K562 treated with DMSO at 1 percent for 48 hours (cell line): ENCODE results near the gene COPS6. TPM values are rescaled to one million over a fixed set of nuclear protein-coding genes. Genes with fewer than 3 reads are reported as not detected.

Source experiments
- total RNA-seq: library from RNA; unstranded; fragments of 300-600 nt; gene quantifications from 2 replicates; pipeline ENCODE4 v1.2.3, GENCODE V29; 2022; ENCODE audit warnings: low replicate concordance; ENCODE audit errors: extremely low read depth

Gene COPS6
- total RNA-seq: 306 TPM in 1 of 2 replicates, not detected in the other

GRCh38 chr7:100088621-100089457, at the start of gene COPS6:
Gene COPS6, plus strand, starts transcription at chr7:100088969. Its CDS starts 22 bp downstream, at chr7:100088991.

DNA sequence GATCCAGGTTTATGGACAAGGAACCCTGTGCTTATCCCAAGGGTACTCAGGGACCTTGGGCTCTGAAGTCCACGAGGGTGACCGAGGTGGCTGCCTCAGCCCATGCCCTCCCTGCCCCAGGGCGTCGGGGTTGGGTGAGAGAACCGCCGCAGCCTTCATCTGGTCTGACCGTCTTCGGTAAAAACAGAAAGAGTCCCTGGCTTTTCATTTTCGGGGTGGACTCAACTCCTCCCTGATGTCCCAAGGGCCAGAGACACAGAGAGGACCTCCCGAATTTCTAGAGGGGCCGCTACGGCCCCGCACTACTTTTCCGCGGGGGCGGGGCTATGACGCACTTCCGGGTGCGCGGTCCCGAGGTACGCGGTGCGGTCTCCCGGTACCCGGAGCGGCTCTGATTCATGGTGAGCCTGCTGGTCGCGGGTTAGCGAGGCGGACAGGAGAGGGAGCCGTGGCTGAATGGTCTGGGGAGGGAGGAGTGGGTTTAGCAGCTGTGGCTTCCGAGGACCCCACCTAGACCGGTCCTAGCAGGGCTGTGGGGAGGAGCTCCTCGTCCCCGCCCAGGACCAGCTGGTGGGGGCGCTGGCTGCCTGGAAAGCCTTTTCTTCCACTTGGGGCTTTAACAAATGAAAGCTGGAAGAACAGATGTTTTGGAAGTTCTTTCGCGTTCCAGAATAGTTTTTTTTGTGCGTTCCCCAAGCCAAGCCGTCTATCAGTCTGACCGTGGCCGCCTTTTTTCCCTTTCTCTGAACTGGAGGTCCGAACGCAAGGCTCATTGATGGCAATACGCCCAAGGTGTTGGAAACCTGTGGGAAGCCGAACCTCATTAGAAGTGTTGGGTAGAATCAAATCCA, 39.1 kb upstream of the COPS6 start, which contains the start of gene ZSCAN21:
Gene ZSCAN21, plus strand, starts transcription at position 334 of the 851 bp plus-strand sequence. CDS start 7,233 bp downstream, outside the sequence.

GRCh38 chr7:100081535-100082102, 7.2 kb upstream of the COPS6 start, which contains the start of gene ZNF3:
Gene ZNF3, minus strand, starts transcription at chr7:100081723. Its CDS starts 4,366 bp downstream, at chr7:100077357.

GRCh38 chr7:100101016-100101862, 12.5 kb downstream of the COPS6 start, which contains the start of the genes AP4M1 and MCM7:
Gene AP4M1, plus strand, starts transcription at chr7:100101643. Its CDS starts 72 bp downstream, at chr7:100101715.
Gene MCM7, minus strand, starts transcription at chr7:100101397. Its CDS starts 103 bp downstream, at chr7:100101294.

DNA sequence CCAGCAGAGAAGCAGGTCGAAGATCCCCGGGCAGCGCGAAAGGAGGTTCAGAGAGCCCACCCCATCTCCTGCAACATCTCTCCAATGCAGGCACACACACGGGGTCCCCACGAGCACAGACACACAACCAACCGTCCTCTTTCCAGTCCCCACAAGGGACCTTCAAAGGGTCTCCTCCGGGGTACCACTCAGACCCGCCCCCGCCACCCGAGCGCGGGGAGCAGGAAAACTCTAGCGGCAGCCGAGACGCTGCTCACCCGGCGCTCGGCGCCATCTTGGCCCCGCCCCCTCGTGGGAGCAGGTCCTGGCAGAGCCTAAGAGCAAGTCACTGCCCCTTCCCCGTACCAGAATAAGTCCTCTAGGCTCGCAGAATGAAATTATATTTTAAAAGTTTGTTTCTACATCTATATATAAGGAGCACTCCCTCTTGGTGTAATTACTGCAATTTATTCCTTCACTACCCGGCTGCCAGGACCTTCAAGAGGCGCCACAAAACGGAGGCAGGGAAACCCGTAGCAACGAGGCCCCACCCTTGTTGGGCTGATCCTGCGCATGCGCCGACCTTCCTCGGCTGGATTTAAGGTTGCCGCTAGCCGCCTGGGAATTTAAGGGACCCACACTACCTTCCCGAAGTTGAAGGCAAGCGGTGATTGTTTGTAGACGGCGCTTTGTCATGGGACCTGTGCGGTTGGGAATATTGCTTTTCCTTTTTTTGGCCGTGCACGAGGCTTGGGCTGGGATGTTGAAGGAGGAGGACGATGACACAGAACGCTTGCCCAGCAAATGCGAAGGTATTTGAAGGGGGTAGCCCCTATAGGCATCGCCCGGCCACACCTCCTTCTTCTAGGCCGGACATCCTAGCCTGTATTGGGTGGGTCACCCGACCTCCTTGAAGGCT, 30.6 kb downstream of the COPS6 start, which contains the start of the genes CNPY4 and TAF6:
Gene CNPY4, plus strand, starts transcription at position 563 of the 898 bp plus-strand sequence. Its CDS starts 111 bp downstream, at position 674.
Gene TAF6, minus strand, starts transcription at position 287 of the 898 bp plus-strand sequence. CDS start 5,149 bp downstream, outside the sequence.

DNA sequence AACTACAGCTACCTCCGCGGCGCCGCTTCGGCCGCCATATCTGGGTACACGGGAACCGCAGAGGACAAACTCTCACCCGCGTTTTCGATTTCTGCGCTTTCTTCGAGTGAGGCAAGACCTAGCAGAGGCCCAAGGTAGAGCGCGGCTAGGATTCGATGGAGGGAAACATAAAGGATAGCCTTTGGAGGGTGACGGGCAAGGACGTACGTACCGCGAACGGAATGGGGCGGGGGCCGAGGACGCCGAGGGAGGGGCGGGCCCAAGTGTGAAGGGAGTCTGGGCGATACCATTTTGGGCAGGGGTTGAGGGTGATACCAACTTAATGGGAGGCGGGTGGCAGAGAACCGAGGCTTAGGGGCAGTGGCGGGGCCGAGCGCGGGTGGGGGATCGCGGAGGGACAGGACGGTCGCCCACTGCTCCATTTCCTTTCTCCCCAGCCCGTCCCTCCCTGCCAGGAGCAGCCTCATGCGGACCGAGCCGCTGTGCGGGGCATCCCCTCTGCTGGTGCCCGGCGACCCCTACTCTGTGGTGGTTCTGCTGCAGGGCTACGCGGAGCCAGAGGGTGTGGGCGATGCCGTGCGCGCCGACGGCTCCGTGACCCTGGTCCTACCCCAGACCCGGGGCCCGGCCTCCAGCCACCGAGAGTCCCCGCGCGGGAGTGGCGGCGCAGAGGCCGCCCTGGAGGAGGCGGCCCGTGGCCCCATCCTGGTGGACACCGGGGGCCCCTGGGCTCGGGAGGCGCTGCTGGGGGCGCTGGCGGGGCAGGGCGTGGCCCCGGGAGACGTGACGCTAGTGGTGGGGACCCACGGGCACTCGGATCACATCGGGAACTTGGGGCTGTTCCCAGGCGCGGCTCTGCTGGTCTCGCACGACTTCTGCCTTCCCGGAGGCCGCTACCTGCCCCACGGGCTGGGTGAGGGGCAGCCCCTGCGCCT, 38.4 kb downstream of the COPS6 start, which contains the start of gene MBLAC1:
Gene MBLAC1, plus strand, starts transcription at position 37 of the 935 bp plus-strand sequence. Its CDS starts 429 bp downstream, at position 466.

Other genes starting within 250 kb of the COPS6 start
- not detected in 2 replicates for gene OR2AE1, start 211.9 kb upstream of the COPS6 start, total RNA-seq
- gene TRIM4, start 169.4 kb upstream of the COPS6 start, total RNA-seq: not detected in 2 replicates
- not detected in 2 replicates for gene GJC3, start 159.3 kb upstream of the COPS6 start, total RNA-seq
- gene AZGP1, start 112.9 kb upstream of the COPS6 start, total RNA-seq: not detected in 2 replicates
- not detected in 2 replicates for gene ZKSCAN1, start 73.4 kb upstream of the COPS6 start, total RNA-seq
- gene ZSCAN21, start 39.2 kb upstream of the COPS6 start, total RNA-seq: not detected in 2 replicates
- not detected in 2 replicates for gene ZNF3, start 7.2 kb upstream of the COPS6 start, total RNA-seq
- gene MCM7, start 12.4 kb downstream of the COPS6 start, total RNA-seq: 392 and 458 TPM in 2 replicates
- not detected in 2 replicates for gene AP4M1, start 12.7 kb downstream of the COPS6 start, total RNA-seq
- not detected in 2 replicates for gene TAF6, start 30.4 kb downstream of the COPS6 start, total RNA-seq
- gene CNPY4, start 30.7 kb downstream of the COPS6 start, total RNA-seq: not detected in 2 replicates
- not detected in 2 replicates for gene MBLAC1, start 38.0 kb downstream of the COPS6 start, total RNA-seq
- 1,877 TPM in 1 of 2 replicates, not detected in the other for gene LAMTOR4, start 59.9 kb downstream of the COPS6 start, total RNA-seq
- not detected in 2 replicates for gene TRAPPC14, start 69.8 kb downstream of the COPS6 start, total RNA-seq
- not detected in 2 replicates for gene GAL3ST4, start 79.6 kb downstream of the COPS6 start, total RNA-seq
- not detected in 2 replicates for gene GPC2, start 88.4 kb downstream of the COPS6 start, total RNA-seq
- not detected in 2 replicates for gene STAG3, start 88.9 kb downstream of the COPS6 start, total RNA-seq
- gene PVRIG, start 131.0 kb downstream of the COPS6 start, total RNA-seq: not detected in 2 replicates
- gene SPDYE3, start 218.7 kb downstream of the COPS6 start, total RNA-seq: not detected in 2 replicates